ENCODE measurements around the gene SPON1.

SPON1 gene

DNA sequence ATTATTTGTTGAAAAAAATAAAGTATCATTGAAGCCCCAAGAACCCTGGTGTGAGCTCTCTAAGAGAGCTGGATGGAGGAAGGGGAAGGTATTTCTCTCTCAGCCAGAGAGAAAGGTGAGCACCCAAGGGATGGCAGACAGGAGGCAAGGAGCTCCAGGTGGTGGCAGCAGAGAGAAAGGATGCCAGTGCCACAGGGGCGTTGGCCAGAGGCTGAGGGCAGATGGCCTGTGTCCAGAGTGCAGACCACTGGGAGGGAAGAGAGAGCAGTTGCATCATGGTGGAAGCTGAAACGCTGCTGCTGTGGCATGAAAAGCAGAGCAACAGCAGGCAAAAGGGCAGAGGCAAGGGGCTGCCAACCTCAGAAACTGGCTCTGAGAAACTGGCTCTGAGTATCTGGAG is 8.5 kb downstream of the SPON1 start:
- Histone ChIP-seq H3K27ac (ENCODE audit: insufficient read depth in 1 of 2, low read depth in 1 of 2, low read length in 2 of 2, poor library complexity in 1 of 2, severe bottlenecking in 2 of 2) (no peak overlapping the region), H3K9me3 (ENCODE audit: control extremely low read depth in 1 of 5, control insufficient read depth in 4 of 5, insufficient read depth in 2 of 5, low read depth in 1 of 5, low read length in 4 of 5) (no peaks in the 10 kb centered on the region), H3K4me3 (ENCODE audit: control insufficient read depth in 1 of 7, extremely low read depth in 1 of 7, insufficient read depth in 4 of 7, low read depth in 2 of 7, low read length in 6 of 7) (no peak overlapping the region), H3K36me3 (ENCODE audit: control insufficient read depth in 4 of 4, insufficient read depth in 4 of 4, low read length in 3 of 4) (no peaks in the 10 kb centered on the region), H3K4me1 (ENCODE audit: control extremely low read depth in 1 of 4, control insufficient read depth in 4 of 4, insufficient read depth in 4 of 4, low read length in 3 of 4) (no peaks in the 10 kb centered on the region), H3K27me3 (replicated peaks in 2 of 5; ENCODE audit: control insufficient read depth in 4 of 5, insufficient read depth in 5 of 5, low read length in 4 of 5) (peaks cover 5 to 35% (median 25%) of the 10 kb centered on the region in 5 experiments)
- 76% methylated on average over 2 of the region's 2 CpGs for WGBS (ENCODE audit: insufficient coverage)
- ChIA-PET POLR2A (no interaction called here), CTCF (interaction anchor here (0.6 to 1.8 kb wide), 4 partner anchors 21 to 224 kb away, joined by 3 to 4 read pairs (median 3); no protein-coding TSS in a partner anchor)
- no peak for DNase-seq

DNA sequence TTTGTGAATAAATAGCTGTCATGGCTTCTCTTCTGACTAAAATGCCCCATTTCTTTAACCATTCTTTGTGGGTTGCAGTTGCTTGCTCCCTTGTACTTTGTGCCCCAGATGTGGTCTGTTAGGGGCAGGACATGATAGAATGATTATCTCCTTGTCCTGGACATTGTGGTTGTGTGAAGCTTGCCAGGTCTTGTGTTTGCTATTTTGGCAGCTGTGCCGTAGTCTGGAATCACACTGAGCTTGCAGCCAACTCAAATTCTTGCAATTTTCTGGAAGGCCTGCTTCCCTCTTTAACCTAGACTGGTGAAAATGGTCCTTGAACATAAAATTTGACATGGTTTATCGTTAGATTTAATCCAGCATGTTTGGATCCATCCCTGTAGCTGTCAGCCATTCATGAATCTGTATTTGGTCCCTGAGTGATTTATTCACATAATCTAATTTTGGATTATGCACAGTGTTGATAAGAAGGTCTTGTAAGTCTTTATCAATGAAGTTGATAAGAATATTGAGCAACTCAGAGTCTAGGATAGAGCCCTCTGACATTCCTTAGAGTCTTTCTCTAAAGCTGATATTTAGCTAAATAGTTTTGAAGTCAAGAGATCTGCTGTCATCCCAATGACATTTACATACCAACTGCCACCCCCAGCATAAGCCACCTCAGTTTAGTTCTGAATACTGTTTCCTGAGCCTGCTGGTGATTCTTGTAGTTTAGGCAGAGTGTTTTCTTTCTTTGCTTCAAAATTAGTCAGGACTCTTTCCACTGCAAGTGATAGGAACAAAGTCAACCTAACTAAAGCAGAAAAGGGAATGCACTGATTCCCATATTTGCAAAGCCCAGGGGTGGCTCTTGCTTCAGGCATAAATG is 9.8 kb downstream of the SPON1 start:
- POLR2A ChIA-PET: no interaction called here

DNA sequence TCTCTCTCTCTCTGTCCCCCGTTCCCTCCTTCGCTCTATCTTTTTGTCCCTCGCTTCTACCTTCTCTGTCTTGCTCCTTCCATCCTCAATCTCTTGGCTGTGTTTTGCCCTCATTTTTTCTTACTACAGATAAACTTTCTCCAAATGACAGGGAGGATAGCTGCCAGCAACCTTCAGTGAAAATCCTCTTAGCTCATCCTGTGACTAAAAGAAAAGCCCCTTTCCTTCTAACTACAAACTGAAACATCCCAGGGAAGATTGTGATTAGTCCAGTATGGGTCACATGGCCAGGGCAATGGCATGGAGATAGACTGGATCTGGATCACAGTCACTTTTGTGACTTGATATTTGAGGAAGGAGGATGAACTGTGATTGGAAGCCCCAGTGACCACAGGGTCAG is 10.4 kb downstream of the SPON1 start:
- Histone ChIP-seq H3K4me1 (ENCODE audit: control extremely low read depth in 1 of 4, control insufficient read depth in 4 of 4, insufficient read depth in 4 of 4, low read length in 3 of 4) (no peaks in the 10 kb centered on the region), H3K27ac (ENCODE audit: insufficient read depth in 1 of 2, low read depth in 1 of 2, low read length in 2 of 2, poor library complexity in 1 of 2, severe bottlenecking in 2 of 2) (no peak overlapping the region), H3K9me3 (ENCODE audit: control extremely low read depth in 1 of 5, control insufficient read depth in 4 of 5, insufficient read depth in 2 of 5, low read depth in 1 of 5, low read length in 4 of 5) (no peaks in the 10 kb centered on the region), H3K4me3 (ENCODE audit: control insufficient read depth in 1 of 7, extremely low read depth in 1 of 7, insufficient read depth in 4 of 7, low read depth in 2 of 7, low read length in 6 of 7) (no peak overlapping the region), H3K27me3 (replicated peaks in 2 of 5; ENCODE audit: control insufficient read depth in 4 of 5, insufficient read depth in 5 of 5, low read length in 4 of 5) (peaks cover 0 to 18% (median 16%) of the 10 kb centered on the region in 5 experiments), H3K36me3 (ENCODE audit: control insufficient read depth in 4 of 4, insufficient read depth in 4 of 4, low read length in 3 of 4) (no peaks in the 10 kb centered on the region)
- no peak for DNase-seq
- ChIA-PET CTCF (interaction anchor here (1.1 to 1.4 kb wide), 2 partner anchors 8 to 10 kb away, joined by 4 to 5 read pairs; partner anchors contain the start of gene SPON1), POLR2A (no interaction called here)
- WGBS (ENCODE audit: insufficient coverage): 97% methylated on average over 3 of the region's 3 CpGs

More for the DNA sequence above, 9.8 kb downstream of the SPON1 start:
- Histone ChIP-seq H3K9me3 (ENCODE audit: control extremely low read depth in 1 of 5, control insufficient read depth in 4 of 5, insufficient read depth in 2 of 5, low read depth in 1 of 5, low read length in 4 of 5) (no peaks in the 10 kb centered on the region), H3K4me3 (ENCODE audit: control insufficient read depth in 1 of 7, extremely low read depth in 1 of 7, insufficient read depth in 4 of 7, low read depth in 2 of 7, low read length in 6 of 7) (no peak overlapping the region), H3K36me3 (ENCODE audit: control insufficient read depth in 4 of 4, insufficient read depth in 4 of 4, low read length in 3 of 4) (no peaks in the 10 kb centered on the region), H3K27me3 (replicated peaks in 2 of 5; ENCODE audit: control insufficient read depth in 4 of 5, insufficient read depth in 5 of 5, low read length in 4 of 5) (peaks cover 0 to 22% (median 16%) of the 10 kb centered on the region in 5 experiments), H3K27ac (ENCODE audit: insufficient read depth in 1 of 2, low read depth in 1 of 2, low read length in 2 of 2, poor library complexity in 1 of 2, severe bottlenecking in 2 of 2) (no peak overlapping the region), H3K4me1 (ENCODE audit: control extremely low read depth in 1 of 4, control insufficient read depth in 4 of 4, insufficient read depth in 4 of 4, low read length in 3 of 4) (no peaks in the 10 kb centered on the region)
- CTCF ChIA-PET: interaction anchor here (0.7 to 1.0 kb wide), 2 partner anchors 9 to 12 kb away, joined by 3 read pairs; no protein-coding TSS in a partner anchor
- 80% methylated on average over 2 of the region's 2 CpGs for WGBS (ENCODE audit: insufficient coverage)
- DNase-seq: no peak

DNA sequence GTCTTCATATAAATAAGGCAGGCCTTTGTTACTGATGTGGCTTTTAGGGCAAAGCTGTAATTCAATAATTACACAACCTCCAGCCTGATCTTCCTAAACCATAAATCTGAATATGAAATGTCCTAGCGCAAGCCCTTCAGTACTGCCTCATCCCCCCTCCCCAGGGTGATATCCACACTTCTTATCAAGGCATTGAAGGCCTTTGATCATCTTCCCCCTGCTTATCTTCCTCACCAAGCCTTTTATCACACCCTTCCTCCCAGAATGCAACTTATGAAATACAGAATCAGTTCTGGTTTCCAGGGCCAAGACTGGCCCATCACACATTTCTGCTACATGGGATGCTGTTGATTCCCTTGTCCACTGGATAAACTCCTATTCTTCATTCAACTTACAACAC is 12.1 kb downstream of the SPON1 start:
- no peaks in the 10 kb centered on the region for H3K4me1 ChIP-seq (ENCODE audit: control extremely low read depth in 1 of 4, control insufficient read depth in 4 of 4, insufficient read depth in 4 of 4, low read length in 3 of 4)
- 92% methylated on average over 1 of the region's 1 CpG for WGBS (ENCODE audit: insufficient coverage)
- ChIA-PET CTCF (interaction anchor here (1.2 to 1.4 kb wide), 2 partner anchors 12 to 174 kb away, joined by 3 to 5 read pairs; partner anchors contain the start of gene SPON1), POLR2A (no interaction called here)
- no peaks in the 10 kb centered on the region for H3K9me3 ChIP-seq (ENCODE audit: control extremely low read depth in 1 of 5, control insufficient read depth in 4 of 5, insufficient read depth in 2 of 5, low read depth in 1 of 5, low read length in 4 of 5)
- no peak overlapping the region for H3K27ac ChIP-seq (ENCODE audit: insufficient read depth in 1 of 2, low read depth in 1 of 2, low read length in 2 of 2, poor library complexity in 1 of 2, severe bottlenecking in 2 of 2)
- H3K4me3 ChIP-seq (ENCODE audit: control insufficient read depth in 1 of 7, extremely low read depth in 1 of 7, insufficient read depth in 4 of 7, low read depth in 2 of 7, low read length in 6 of 7): no peak overlapping the region
- no peak for DNase-seq
- peaks cover 0 to 14% (median 8%) of the 10 kb centered on the region in 5 experiments for H3K27me3 ChIP-seq (replicated peaks in 2 of 5; ENCODE audit: control insufficient read depth in 4 of 5, insufficient read depth in 5 of 5, low read length in 4 of 5)
- no peaks in the 10 kb centered on the region for H3K36me3 ChIP-seq (ENCODE audit: control insufficient read depth in 4 of 4, insufficient read depth in 4 of 4, low read length in 3 of 4)

DNA sequence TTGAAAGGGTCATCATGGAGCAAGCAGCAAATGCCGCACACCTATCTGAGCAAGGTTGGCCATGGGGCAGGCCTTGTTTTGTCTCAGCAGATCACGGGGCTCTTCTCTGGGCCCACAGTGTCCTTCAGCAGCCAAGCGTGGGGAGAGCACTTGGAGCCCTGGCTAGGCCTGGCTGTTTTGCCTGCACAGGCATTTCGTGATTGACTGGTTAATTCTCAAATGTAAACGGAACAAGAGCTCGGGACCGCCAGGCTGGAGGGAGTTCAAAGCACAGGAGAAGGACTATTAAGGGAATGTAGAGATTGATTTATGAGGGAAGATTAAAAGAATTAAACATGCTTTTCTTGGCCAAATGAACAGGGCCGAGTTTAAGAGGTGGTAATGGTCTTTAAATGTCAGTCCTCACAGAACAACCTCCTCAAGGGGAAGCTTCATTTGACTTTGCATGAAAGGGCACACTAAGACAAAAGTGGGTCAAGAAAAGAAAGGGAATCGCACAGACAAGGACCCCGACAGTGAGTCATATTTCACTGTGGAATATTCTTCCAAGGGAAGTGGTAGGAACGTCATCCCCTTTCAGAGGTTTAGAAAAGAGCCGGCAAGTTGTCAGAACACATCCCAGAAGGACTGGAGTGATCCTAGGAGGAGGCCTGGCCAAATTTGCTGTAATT is 20.7 kb downstream of the SPON1 start:
- Histone ChIP-seq H3K9me3 (ENCODE audit: control extremely low read depth in 1 of 5, control insufficient read depth in 4 of 5, insufficient read depth in 2 of 5, low read depth in 1 of 5, low read length in 4 of 5) (no peaks in the 10 kb centered on the region), H3K4me1 (ENCODE audit: control extremely low read depth in 1 of 4, control insufficient read depth in 4 of 4, insufficient read depth in 4 of 4, low read length in 3 of 4) (no peaks in the 10 kb centered on the region), H3K27ac (ENCODE audit: insufficient read depth in 1 of 2, low read depth in 1 of 2, low read length in 2 of 2, poor library complexity in 1 of 2, severe bottlenecking in 2 of 2) (no peak overlapping the region), H3K27me3 (replicated peaks in 2 of 5; ENCODE audit: control insufficient read depth in 4 of 5, insufficient read depth in 5 of 5, low read length in 4 of 5) (no peaks in the 10 kb centered on the region), H3K36me3 (ENCODE audit: control insufficient read depth in 4 of 4, insufficient read depth in 4 of 4, low read length in 3 of 4) (no peaks in the 10 kb centered on the region), H3K4me3 (ENCODE audit: control insufficient read depth in 1 of 7, extremely low read depth in 1 of 7, insufficient read depth in 4 of 7, low read depth in 2 of 7, low read length in 6 of 7) (no peak overlapping the region)
- 97% methylated on average over 12 of the region's 12 CpGs for WGBS (ENCODE audit: insufficient coverage)
- no peak for DNase-seq
- ChIA-PET POLR2A (no interaction called here), CTCF (interaction anchor here (1.5 kb wide), 1 partner anchor 26 kb away, joined by 4 read pairs; no protein-coding TSS in a partner anchor)

DNA sequence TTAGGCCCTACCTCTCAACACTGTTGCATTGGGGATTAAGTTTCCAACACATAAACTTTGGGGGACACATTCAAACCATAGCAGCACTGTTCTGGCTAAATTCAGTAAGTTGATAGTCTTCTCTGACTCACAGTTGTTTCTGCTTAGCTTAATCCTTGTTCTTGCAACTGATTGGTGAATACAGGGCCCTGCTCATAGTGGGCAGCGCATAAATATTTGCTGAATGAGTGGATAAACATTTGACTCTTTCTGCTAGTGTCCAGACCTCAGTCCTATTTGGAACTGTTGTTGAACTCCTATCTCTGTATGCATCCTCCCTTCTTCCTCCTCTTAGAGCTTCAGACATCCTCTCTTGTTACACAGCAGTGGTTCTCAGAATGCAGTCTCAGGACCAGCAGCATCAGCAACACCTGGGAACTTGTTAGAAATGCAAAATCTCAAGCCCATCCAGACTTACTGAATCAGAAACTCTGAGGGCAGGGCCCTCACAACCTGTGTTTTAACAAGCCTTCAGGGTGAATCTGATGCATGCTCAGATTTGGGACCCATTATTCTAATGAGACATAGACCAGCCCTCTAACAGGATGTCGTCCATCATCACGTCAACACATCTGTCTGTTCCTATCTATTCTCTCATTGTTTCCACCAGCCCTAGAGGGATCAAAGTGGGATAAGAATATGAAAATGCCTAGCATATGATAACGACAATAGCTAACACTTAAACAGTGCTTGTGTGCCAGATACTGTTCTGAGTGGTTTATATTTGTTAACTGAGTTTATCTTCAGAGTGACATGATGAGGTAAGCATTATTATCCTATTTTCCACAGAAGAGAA is 22.3 kb downstream of the SPON1 start:
- H3K27ac ChIP-seq (ENCODE audit: insufficient read depth in 1 of 2, low read depth in 1 of 2, low read length in 2 of 2, poor library complexity in 1 of 2, severe bottlenecking in 2 of 2): no peak overlapping the region
- 100% methylated on average over 1 of the region's 4 CpGs for whole genome bisulfite sequencing (ENCODE audit: insufficient coverage)
- H3K9me3 ChIP-seq (ENCODE audit: control extremely low read depth in 1 of 5, control insufficient read depth in 4 of 5, insufficient read depth in 2 of 5, low read depth in 1 of 5, low read length in 4 of 5): no peaks in the 10 kb centered on the region
- no peak overlapping the region for H3K4me3 ChIP-seq (ENCODE audit: control insufficient read depth in 1 of 7, extremely low read depth in 1 of 7, insufficient read depth in 4 of 7, low read depth in 2 of 7, low read length in 6 of 7)
- ChIA-PET CTCF (no interaction called here), POLR2A (no interaction called here)
- H3K4me1 ChIP-seq (ENCODE audit: control extremely low read depth in 1 of 4, control insufficient read depth in 4 of 4, insufficient read depth in 4 of 4, low read length in 3 of 4): no peaks in the 10 kb centered on the region
- DNase-seq: no peak
- H3K36me3 ChIP-seq (ENCODE audit: control insufficient read depth in 4 of 4, insufficient read depth in 4 of 4, low read length in 3 of 4): no peaks in the 10 kb centered on the region
- H3K27me3 ChIP-seq (replicated peaks in 2 of 5; ENCODE audit: control insufficient read depth in 4 of 5, insufficient read depth in 5 of 5, low read length in 4 of 5): no peaks in the 10 kb centered on the region
